ENCODE data around the gene SEC24C. TPM values are rescaled to one million over a fixed set of nuclear protein-coding genes. Genes with fewer than 3 reads are reported as not detected.
"Not testable (repeated sequence)": the region's sequence is repeated elsewhere in the genome, so short reads cannot be mapped to it uniquely, and the experiment has no call there.

Gene SEC24C
- total and polyA plus RNA-seq, 2 of the 4 experiments (the other 2 are of a cell fraction) = 74.2 to 88.9 TPM

DNA sequence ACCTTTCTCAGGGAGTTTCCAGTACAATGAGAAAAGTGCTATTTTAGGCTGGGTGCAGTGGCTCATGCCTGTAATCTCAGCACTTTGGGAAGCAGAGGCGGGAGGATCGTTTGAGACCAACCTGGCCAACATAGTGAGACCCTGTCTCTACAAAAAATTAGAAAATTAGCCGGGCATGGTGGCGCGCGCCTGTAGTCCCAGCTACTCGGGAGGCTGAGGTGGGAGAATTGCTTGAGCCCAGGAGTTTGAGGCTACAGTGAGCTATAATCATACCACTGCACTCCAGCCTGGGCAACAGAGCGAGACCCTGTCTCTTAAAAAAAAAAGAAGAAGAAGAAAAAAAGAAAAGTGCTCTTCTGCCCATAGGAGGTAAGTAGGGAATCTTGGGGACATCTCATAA is 51.9 kb downstream of the SEC24C start:
- H2AK5ac ChIP-seq (ENCODE audit: low read depth, low read length); H3K56ac ChIP-seq (ENCODE audit: extremely low read depth, insufficient read depth, low read length); CTCF ChIA-PET; H3K23ac ChIP-seq (ENCODE audit: low read depth, low read length); H2BK20ac ChIP-seq (ENCODE audit: low read depth, low read length); H2BK120ac ChIP-seq (ENCODE audit: low read depth, low read length); H2BK5ac ChIP-seq (ENCODE audit: low read depth, low read length, poor library complexity, severe bottlenecking); H4K91ac ChIP-seq (ENCODE audit: insufficient read depth, low read depth, low read length); H3K4ac ChIP-seq (ENCODE audit: low read depth, low read length); DNase-seq; POLR2A ChIA-PET (ENCODE audit: unreplicated experiment); H3K4me1 ChIP-seq (ENCODE audit: control insufficient read depth, insufficient read depth, low read length); H4K8ac ChIP-seq (ENCODE audit: low read depth in 2 of 2, low read length in 2 of 2); H3K9me3 ChIP-seq (ENCODE audit: control insufficient read depth, insufficient read depth, low read length); H3K27me3 ChIP-seq (ENCODE audit: control insufficient read depth, insufficient read depth, low read length); H2AFZ ChIP-seq (replicated peaks; ENCODE audit: low read length, poor library complexity); H3K4me3 ChIP-seq (ENCODE audit: insufficient read depth, low read depth, low read length); H3K14ac ChIP-seq (replicated peaks; ENCODE audit: low read depth, low read length); intact Hi-C loops (cut with micrococcal nuclease); H3K27ac ChIP-seq (ENCODE audit: insufficient read depth, low read length); ATAC-seq (ENCODE audit: low read depth); H3K9me1 ChIP-seq (ENCODE audit: insufficient read depth, low read length); H3K9ac ChIP-seq (ENCODE audit: low read depth, low read length); in situ Hi-C loops (cut with MboI; ENCODE audit: low sequenced_read_pairs); H2BK15ac ChIP-seq (ENCODE audit: low read depth, low read length); H4K20me1 ChIP-seq (ENCODE audit: insufficient read depth, low read length); H3K4me2 ChIP-seq (ENCODE audit: low read depth, low read length); H4K5ac ChIP-seq (ENCODE audit: low read depth, low read length); H2AK9ac ChIP-seq (replicated peaks; ENCODE audit: low read depth, low read length, poor library complexity); BruUV-seq (replicated peaks); H3K18ac ChIP-seq (ENCODE audit: low read depth, low read length); dilution Hi-C loops (cut with HindIII; ENCODE audit: low sequenced_read_pairs, unreplicated experiment): not testable (repeated sequence)
- Histone ChIP-seq H3K79me1 (ENCODE audit: low read depth in 1 of 2, low read length in 2 of 2) (peaks cover 10 to 19% of the 10 kb centered on the region in 2 experiments; a peak in 3 of 4 replicates), H3K36me3 (ENCODE audit: control insufficient read depth, insufficient read depth, low read length) (peaks cover 88% of the 10 kb centered on the region)
- no CpG with 5 or more reads among the region's 8 CpGs for WGBS, 2 experiments (ENCODE audit: extremely low coverage in 2 of 2, insufficient read length in 1 of 2)

Measured in IMR-90 (cell line).